Measurements from ENCODE around the gene BACE2. TPM values are rescaled to one million over a fixed set of nuclear protein-coding genes. Genes with fewer than 3 reads are reported as not detected.

The BACE2 gene
- total RNA-seq, 3 donors from 2014 or later (not counting 1 experiment from before 2014, with no cell fraction given), result 0.12 to 10.3 (median 0.29) TPM

DNA sequence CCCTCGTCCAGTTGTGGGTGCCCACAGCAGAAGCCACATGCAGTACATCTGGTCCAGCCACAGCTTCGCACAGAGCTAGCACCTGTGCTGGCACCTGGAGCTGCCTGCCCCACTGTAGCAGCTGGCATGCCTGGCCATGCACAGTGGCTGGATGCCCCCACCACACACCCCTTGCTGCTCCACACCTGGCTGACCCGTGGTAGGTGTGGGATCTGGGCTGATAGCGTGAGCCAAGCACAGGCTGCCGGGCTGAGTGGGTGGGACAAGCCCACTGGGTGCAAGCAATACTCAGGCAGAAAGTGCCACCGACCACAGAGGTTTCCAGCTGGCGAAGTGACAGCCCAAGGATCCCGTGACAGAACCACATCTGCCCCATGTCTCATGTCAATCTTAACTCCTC lies 30.6 kb upstream of the BACE2 start:
- Histone ChIP-seq H3K4me1 (ENCODE audit: control insufficient read depth, insufficient read depth, low read length) (no peaks in the 10 kb centered on the region), H3K27ac (ENCODE audit: low read length) (no peak overlapping the region), H3K36me3 (ENCODE audit: control insufficient read depth, insufficient read depth, low read length) (no peaks in the 10 kb centered on the region), H3K9me3 (ENCODE audit: control insufficient read depth, insufficient read depth, low read length) (no peaks in the 10 kb centered on the region), H3K4me3 (ENCODE audit: low read length) (no peak overlapping the region), H3K27me3 (ENCODE audit: control insufficient read depth, insufficient read depth, low read length) (no peaks in the 10 kb centered on the region)
- Mint-ChIP-seq H3K27ac (no peak overlapping the region), H3K4me1 (no peaks in the 10 kb centered on the region), H3K4me3 (no peak overlapping the region), H3K27me3 (ENCODE audit: low read depth in 2 of 2) (peaks cover 2 to 9% of the 10 kb centered on the region in 2 donors), H3K9me3 (no peaks in the 10 kb centered on the region), H3K36me3 (no peaks in the 10 kb centered on the region)
- intact Hi-C loops (cut with micrococcal nuclease), result no loop called here
- TF ChIP-seq, protein P1, sequence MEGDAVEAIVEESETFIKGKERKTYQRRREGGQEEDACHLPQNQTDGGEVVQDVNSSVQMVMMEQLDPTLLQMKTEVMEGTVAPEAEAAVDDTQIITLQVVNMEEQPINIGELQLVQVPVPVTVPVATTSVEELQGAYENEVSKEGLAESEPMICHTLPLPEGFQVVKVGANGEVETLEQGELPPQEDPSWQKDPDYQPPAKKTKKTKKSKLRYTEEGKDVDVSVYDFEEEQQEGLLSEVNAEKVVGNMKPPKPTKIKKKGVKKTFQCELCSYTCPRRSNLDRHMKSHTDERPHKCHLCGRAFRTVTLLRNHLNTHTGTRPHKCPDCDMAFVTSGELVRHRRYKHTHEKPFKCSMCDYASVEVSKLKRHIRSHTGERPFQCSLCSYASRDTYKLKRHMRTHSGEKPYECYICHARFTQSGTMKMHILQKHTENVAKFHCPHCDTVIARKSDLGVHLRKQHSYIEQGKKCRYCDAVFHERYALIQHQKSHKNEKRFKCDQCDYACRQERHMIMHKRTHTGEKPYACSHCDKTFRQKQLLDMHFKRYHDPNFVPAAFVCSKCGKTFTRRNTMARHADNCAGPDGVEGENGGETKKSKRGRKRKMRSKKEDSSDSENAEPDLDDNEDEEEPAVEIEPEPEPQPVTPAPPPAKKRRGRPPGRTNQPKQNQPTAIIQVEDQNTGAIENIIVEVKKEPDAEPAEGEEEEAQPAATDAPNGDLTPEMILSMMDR (IDR thresholded peaks at IDR 0.05), result no peak
- WGBS (ENCODE audit: insufficient coverage), result 64% methylated on average over 8 of the region's 8 CpGs
- ATAC-seq (no peak), DNase-seq (no peak)

DNA sequence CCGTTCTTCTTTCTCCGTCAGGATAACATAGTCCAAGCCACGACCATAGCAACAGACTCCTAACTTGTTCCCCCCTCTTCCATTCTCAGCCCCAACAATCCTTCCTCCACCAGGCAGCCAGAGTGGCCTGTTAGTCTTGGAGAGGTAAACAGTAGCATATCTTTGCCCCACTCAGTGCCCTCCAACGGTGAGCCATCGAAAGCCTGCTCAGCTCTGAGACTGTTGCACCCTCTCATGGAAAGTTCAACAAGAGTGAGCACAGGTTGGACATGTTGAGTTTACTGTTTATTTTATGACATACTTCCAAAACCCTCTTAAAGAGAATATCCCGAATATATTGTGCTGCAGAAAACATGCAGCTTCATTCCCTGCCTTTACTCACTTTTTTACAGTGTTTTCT lies 30.1 kb upstream of the BACE2 start:
- intact Hi-C loops (cut with micrococcal nuclease), result no loop called here
- H3K27ac ChIP-seq (ENCODE audit: low read length), result no peak overlapping the region
- no peaks in the 10 kb centered on the region for H3K36me3 ChIP-seq (ENCODE audit: control insufficient read depth, insufficient read depth, low read length)
- H3K9me3 ChIP-seq (ENCODE audit: control insufficient read depth, insufficient read depth, low read length), result no peaks in the 10 kb centered on the region
- H3K4me3 ChIP-seq (ENCODE audit: low read length), result no peak overlapping the region
- Mint-ChIP-seq H3K27ac (no peak overlapping the region), H3K4me1 (no peaks in the 10 kb centered on the region), H3K4me3 (no peak overlapping the region), H3K36me3 (no peaks in the 10 kb centered on the region), H3K9me3 (no peaks in the 10 kb centered on the region), H3K27me3 (ENCODE audit: low read depth in 2 of 2) (peaks cover 2 to 9% of the 10 kb centered on the region in 2 donors)
- WGBS (ENCODE audit: insufficient coverage), result 83% methylated on average over 6 of the region's 6 CpGs
- TF ChIP-seq, protein P1 (IDR thresholded peaks at IDR 0.05), result no peak
- no peak for DNase-seq
- H3K4me1 ChIP-seq (ENCODE audit: control insufficient read depth, insufficient read depth, low read length), result no peaks in the 10 kb centered on the region
- ATAC-seq, result no peak
- no peaks in the 10 kb centered on the region for H3K27me3 ChIP-seq (ENCODE audit: control insufficient read depth, insufficient read depth, low read length)

DNA sequence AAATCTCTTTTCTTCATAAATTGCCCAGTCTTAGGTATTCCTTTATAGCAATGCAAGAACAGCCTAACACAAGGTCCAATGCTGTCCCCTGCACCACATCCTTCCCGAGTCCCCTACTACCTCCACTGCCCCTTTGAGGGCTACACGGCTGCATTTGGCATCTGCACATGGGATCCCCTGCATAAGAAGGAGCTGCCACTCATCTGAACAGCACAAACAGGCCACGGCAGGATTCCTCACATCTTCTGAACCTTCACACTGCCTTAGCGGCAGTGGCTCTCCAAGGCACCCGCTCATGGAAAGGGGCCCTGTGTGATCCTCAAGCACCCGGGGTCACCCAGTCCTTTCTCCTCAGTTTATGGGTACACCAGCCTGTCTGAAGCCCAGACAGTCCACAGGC lies 29.2 kb upstream of the BACE2 start:
- no peaks in the 10 kb centered on the region for H3K9me3 ChIP-seq (ENCODE audit: control insufficient read depth, insufficient read depth, low read length)
- no peaks in the 10 kb centered on the region for H3K36me3 Mint-ChIP-seq
- H3K27ac ChIP-seq (ENCODE audit: low read length), result no peak overlapping the region
- no peak overlapping the region for H3K27ac Mint-ChIP-seq
- H3K4me3 Mint-ChIP-seq, result no peak overlapping the region
- intact Hi-C loops (cut with micrococcal nuclease), result no loop called here
- H3K27me3 Mint-ChIP-seq (ENCODE audit: low read depth in 2 of 2), result peaks cover 2 to 9% of the 10 kb centered on the region in 2 donors
- no peaks in the 10 kb centered on the region for H3K27me3 ChIP-seq (ENCODE audit: control insufficient read depth, insufficient read depth, low read length)
- no peaks in the 10 kb centered on the region for H3K36me3 ChIP-seq (ENCODE audit: control insufficient read depth, insufficient read depth, low read length)
- DNase-seq (no peak), ATAC-seq (no peak)
- H3K4me1 ChIP-seq (ENCODE audit: control insufficient read depth, insufficient read depth, low read length), result no peaks in the 10 kb centered on the region
- no peaks in the 10 kb centered on the region for H3K4me1 Mint-ChIP-seq
- 88% methylated on average over 6 of the region's 6 CpGs for WGBS (ENCODE audit: insufficient coverage)
- H3K4me3 ChIP-seq (ENCODE audit: low read length), result no peak overlapping the region
- TF ChIP-seq, protein P1 (IDR thresholded peaks at IDR 0.05), result no peak
- H3K9me3 Mint-ChIP-seq, result no peaks in the 10 kb centered on the region

DNA sequence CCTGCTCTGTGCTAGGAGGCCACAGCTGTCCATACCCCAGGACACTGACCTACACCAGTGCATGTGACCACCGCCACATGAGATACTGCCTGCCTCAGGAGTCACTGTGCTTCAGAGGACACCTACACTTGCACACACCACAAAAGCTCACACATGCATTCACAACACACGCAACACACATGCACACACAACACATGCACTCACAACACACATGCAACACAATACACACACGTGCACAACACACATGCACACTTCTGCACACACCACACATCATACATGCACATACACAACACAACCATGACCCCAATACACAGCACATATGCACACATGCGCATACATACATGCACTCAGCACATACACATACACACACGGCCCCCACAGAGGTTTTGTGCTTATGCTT lies 28.7 kb upstream of the BACE2 start:
- no peaks in the 10 kb centered on the region for H3K4me1 Mint-ChIP-seq
- ATAC-seq (no peak), DNase-seq (no peak)
- Histone ChIP-seq H3K9me3 (ENCODE audit: control insufficient read depth, insufficient read depth, low read length) (no peaks in the 10 kb centered on the region), H3K27ac (ENCODE audit: low read length) (no peak overlapping the region), H3K4me3 (ENCODE audit: low read length) (no peak overlapping the region), H3K27me3 (ENCODE audit: control insufficient read depth, insufficient read depth, low read length) (no peaks in the 10 kb centered on the region), H3K4me1 (ENCODE audit: control insufficient read depth, insufficient read depth, low read length) (no peaks in the 10 kb centered on the region), H3K36me3 (ENCODE audit: control insufficient read depth, insufficient read depth, low read length) (no peaks in the 10 kb centered on the region)
- H3K36me3 Mint-ChIP-seq, result no peaks in the 10 kb centered on the region
- no peak overlapping the region for H3K27ac Mint-ChIP-seq
- WGBS (ENCODE audit: insufficient coverage), result 75% methylated on average over 5 of the region's 5 CpGs
- no peaks in the 10 kb centered on the region for H3K9me3 Mint-ChIP-seq
- H3K4me3 Mint-ChIP-seq, result no peak overlapping the region
- TF ChIP-seq, protein P1 (IDR thresholded peaks at IDR 0.05), result no peak
- intact Hi-C loops (cut with micrococcal nuclease), result no loop called here
- peaks cover 3 to 9% of the 10 kb centered on the region in 2 donors for H3K27me3 Mint-ChIP-seq (ENCODE audit: low read depth in 2 of 2)

Measured in natural killer cell (primary cell).